GM19395 (cell line): ENCODE results near the gene DCTN4.
"Not testable (repeated sequence)": the region's sequence is repeated elsewhere in the genome, so short reads cannot be mapped to it uniquely, and the experiment has no call there.

Source experiments
- ATAC-seq: cut with Tn5 transposase; IDR thresholded peaks from one replicate; pipeline ENCODE4 v1.9.1; 2021; ENCODE audit warnings: mild to moderate bottlenecking, moderate library complexity; ENCODE audit not compliant: unreplicated experiment

DCTN4 gene

GRCh38 chr5:150742455-150743141 lies 16.2 kb downstream of the DCTN4 start:
- ATAC-seq = not testable (repeated sequence)

- ATAC-seq = no peak
These were observed 17.8 kb downstream of the DCTN4 start for GRCh38 chr5:150740992-150741391.

- no peak for ATAC-seq
These were observed 20.0 kb downstream of the DCTN4 start for GRCh38 chr5:150738862-150739261.

DNA sequence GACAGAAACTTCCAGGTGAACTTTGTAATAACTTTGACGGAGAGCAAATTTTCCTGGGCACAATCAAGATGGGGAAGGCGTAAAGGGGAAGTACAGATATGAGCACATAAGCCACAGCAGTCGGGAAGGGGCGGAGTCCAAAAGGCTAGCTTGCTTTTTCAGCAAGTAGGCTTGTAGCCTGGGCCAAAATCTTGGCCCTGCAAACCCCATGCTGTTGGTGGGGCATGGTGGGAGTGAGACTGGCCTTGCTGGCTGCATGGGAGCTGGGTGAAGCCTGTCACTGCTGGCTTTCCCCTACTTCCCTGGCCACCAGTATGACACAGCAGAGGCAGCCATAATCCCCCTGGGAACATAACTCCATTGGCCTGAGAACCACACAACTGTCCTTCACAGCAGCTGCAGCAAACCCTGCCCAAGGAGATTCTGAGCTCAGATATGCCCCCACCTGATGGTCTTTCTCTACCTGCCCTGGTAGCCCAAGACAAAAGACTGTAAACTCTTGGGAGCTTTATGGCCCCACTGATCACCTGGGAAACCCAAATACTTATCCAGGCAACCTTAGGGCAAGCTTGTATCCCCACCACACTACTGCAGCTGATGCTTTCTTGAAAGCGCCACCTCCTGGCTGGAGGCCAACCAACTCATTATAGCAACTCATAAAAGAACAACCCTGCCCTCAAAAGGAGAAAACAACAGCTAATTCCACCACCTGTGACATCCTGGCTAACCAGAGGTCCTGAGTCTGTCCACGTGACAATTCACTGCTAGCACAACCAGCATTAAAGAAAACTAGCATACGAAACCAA lies 24.0 kb downstream of the DCTN4 start:
- ATAC-seq = peak; percentile 85

GRCh38 chr5:150731669-150732242 lies 27.1 kb downstream of the DCTN4 start:
- ATAC-seq = no peak

DNA sequence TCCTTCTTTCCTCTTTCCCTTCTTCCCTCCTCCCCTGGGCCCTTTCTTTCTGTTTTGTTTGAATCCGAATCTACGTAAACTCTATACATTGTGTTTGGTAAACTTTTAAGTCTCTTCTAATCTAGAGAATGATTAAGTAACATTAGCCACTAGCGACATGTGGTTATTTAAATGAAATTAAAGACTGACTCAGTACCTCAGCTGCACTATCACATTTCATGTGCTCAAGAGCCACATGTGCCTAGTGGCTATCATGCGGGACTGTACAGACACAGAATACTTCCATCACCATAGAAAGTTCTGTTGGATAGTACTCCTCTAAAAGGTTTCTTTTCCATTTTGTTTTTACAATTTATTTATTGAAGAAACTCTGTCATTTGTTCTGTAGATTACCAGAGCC lies 29.0 kb downstream of the DCTN4 start:
- no peak for ATAC-seq

- no peak for ATAC-seq
These were observed 35.0 kb downstream of the DCTN4 start for GRCh38 chr5:150723845-150724244.

DNA sequence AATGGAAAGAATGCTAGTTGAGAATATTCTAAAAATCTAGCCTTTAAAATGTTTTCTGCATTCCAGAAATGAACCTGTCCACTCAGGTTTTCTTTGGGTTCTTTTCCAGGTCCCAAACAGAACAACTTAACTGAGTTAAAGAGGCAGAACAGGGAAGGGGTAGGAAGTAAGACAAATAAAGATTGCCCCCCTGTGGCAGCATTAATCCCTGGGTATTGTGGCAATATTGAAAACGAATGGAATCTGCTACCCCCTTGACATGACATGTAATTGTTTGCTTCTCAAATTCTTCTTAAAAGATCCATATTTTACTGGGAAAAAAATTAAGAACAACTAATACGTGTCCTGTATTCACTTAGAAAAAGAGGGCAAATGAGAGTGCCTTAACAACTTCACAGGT lies 48.7 kb downstream of the DCTN4 start:
- ATAC-seq = no peak

GRCh38 chr5:150706776-150707390 lies 51.9 kb downstream of the DCTN4 start:
- ATAC-seq = no peak

DNA sequence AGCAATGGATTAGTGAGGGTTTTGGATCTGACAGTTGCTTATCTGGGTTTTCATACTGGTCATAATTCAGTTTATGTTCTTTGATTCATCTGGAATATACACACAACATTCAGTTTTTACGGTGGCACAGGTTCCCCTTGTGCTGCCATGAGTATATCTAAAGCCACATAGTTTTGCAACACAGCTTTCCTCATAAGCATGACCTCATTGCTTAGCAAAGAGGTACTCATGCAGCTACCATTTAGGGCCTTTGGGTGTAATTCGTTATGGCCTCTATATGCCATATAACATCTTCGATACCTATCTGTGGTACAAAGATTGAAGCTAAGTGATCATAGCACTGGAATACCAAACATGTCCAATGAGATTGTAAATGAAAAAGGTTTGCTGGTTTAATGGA lies 55.1 kb downstream of the DCTN4 start:
- no peak for ATAC-seq

- ATAC-seq = peak; percentile 99
These were observed 58.0 kb downstream of the DCTN4 start, which contains the start of gene RBM22 for GRCh38 chr5:150700594-150701377. Gene RBM22, minus strand, starts transcription at chr5:150701062. Its CDS starts 77 bp downstream, at chr5:150700985.

GRCh38 chr5:150700246-150700593 lies 58.6 kb downstream of the DCTN4 start:
- ATAC-seq = peak; percentile 8

DNA sequence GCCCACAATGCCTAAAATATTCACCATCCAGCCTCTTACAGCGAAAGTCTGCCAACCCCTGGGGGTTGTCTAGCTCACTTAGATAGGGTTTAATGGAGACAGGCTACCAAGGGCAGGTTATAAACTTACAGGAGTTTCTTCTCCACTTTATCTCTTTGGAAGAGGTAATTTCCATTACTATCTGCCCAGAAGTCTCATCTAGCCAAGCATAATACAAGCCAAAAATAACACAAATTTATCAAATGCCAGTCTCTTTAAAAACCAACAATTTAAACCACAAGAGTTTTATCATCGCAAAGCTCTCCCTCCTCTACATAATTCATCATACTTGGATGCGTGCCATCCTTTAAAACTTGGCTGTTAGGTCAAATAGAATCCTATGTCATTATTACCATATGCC lies 64.2 kb downstream of the DCTN4 start:
- ATAC-seq = no peak

DNA sequence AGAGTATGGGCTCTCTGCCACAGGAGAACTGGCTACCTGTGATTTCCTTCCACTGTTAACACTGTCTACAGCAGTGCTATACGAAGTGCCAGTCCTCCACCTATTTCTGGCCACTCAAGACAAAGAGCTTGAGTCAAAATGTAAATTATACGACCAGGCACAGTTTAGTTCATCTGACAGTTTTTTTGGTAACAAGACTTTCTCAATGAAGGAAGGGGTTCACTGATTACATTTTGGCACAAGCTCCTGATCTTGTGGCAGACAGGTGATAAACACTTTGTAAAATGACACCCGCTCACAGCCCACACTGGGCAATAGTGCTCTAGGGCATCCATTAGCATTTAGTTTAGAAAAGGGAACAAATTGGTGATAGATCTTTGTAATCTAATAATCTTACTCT lies 66.5 kb downstream of the DCTN4 start:
- ATAC-seq = no peak

DNA sequence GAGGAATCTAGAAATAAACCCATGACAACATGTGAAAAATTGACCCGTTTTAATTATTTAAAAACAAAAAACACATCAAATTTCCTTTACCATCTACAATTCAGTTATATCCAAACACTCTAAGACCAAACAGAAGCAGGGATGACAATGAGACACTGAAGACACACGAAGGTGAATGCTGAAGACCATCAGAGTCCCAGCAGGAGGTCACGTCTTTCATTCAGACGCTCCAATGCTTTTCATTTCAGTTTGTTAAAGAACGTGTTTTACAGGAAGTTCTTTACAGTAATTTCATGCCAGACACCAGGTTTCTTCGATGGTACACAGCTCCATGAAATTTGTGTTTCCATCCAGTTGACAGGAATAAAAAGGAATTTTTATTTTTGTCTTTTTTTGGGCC lies 68.1 kb downstream of the DCTN4 start:
- no peak for ATAC-seq

DNA sequence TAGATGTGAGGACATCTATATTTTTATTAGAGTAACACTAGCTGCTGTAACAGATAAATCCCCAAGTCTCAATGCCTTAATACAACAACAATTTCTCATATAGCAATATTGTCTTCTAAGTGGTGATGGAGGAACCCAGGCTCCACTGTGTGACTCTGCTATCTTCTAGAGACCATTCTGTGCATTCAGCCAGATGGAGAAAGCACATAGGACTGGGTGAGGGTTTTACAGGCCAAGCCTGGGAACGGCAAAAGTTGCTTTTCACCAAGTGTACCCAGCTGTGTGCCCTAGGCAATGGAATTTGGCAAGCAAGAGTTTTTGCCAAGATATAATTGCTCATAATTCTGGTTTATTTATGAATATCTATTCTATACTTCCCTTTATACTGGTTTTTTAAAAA lies 69.7 kb downstream of the DCTN4 start:
- no peak for ATAC-seq

DNA sequence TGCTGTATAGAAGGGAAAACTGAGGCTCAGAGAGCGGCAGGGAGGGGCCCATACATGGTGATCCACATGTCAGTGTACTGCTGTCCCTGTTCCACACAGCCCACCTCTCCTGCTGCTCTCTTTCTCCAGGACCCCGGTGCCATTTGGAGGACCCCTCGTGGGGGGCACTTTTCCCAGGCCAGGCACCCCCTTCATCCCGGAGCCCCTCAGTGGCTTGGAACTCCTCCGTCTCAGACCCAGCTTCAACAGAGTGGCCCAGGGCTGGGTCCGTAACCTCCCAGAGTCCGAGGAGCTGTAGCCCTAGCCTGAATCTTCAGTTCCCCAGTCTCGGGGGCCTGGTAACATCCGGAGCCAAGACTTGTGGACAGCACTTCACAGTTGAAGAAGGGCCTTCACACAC lies 82.2 kb downstream of the DCTN4 start:
- ATAC-seq = no peak

DNA sequence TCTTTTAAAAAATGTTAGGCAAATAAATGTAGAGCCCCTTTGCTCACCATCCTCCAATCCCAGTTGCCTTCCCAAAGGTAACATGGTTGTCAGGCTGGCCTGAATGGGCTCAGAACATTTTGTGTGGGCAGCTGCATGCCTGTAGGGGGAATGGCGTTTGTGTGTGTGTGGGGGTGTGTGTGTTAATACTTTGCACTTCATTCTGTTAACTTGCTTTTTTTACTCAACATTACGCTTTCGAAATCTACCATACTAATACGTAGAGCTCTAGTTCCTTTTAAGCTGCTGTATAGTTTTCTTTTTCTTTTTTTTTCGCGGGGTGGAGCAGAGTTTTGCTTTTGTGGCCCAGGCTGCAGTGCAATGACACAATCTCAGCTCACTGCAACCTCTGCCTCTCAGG lies 83.7 kb downstream of the DCTN4 start:
- ATAC-seq = no peak

DNA sequence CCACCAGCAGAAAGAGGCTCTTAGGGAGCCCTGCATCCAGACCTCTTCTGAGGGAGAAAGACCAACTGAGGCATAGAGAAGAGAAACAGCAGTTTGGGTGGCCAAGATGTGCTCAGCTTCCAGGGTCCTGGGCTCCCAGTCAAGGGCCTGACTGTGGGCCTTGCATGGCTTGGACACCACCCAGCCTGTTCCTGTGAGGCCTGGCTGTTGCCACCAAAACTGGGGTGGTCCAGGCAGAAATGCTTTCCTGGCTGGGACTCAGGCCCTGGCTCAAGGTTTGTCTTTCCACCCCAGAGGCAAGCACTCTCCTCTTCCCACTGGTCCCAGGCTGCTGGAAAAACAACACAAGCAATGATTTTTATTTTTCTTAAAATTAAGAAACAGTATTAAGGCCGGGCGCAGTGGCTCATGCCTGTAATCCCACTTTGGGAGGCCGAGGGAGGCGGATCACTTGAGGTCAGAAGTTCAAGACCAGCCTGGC lies 84.4 kb downstream of the DCTN4 start:
- no peak for ATAC-seq

- ATAC-seq = no peak
These were observed 85.9 kb downstream of the DCTN4 start for GRCh38 chr5:150672884-150673275.
